K562 (cell line): ENCODE measurements around the gene NECAB2. TPM values are rescaled to one million over a fixed set of nuclear protein-coding genes. Genes with fewer than 3 reads are reported as not detected.

Experiments
- ATAC-seq: fragments of 200-7000 bp; cut with Tn5 transposase; 3 replicates; pipeline ENCODE4 v1.9.1; 2020; ENCODE audit warnings: moderate library complexity
- BruUV-seq: library from RNA; stranded (reverse); fragments of 400-500 nt; replicated peaks from 2 replicates; lab custom pipeline; 2021; lab: Mats Ljungman, UMichigan
- CTCF ChIA-PET: fragments of 300-600 bp; formaldehyde crosslinking; extraction: SDS; loops from one replicate; lab custom pipeline; 2021; ENCODE audit warnings: low intra/inter-chr PET ratio; lab: Yijun Ruan, JAX
- POLR2A ChIA-PET: fragments of 300-600, 350-650 bp; sonication (Branson Sonifier 250); formaldehyde crosslinking; extraction: SDS; loops from one replicate; lab custom pipeline; 2021; ENCODE audit warnings: antibody characterized with exemption, inconsistent platforms; lab: Yijun Ruan, JAX
- DNase-seq, 4 experiments: peaks; one replicate each; pipeline versions ENCODE4 v3.0.0 to v3.0.0-alpha.2; 2011 to 2018; ENCODE audit warnings: low spot score in 3 of 4, mixed read lengths in 3 of 4; ENCODE audit errors: extremely low read depth in 1 of 4
- FAIRE-seq: peaks from 2 replicates; lab custom pipeline; 2011; peaks lifted over from hg19 to GRCh38; lab: Jason Lieb, UNC
- H2AFZ ChIP-seq: 2 replicates; pipeline ENCODE4 v1.6.0; 2011; ENCODE audit warnings: low read depth, low read length, control low read depth, inconsistent platforms
- H3K27ac ChIP-seq: fragments of 200-600 bp; 3 replicates; pipeline ENCODE4 v1.8.0; 2011; ENCODE audit warnings: low read depth, mild to moderate bottlenecking, control low read depth, inconsistent platforms, low read length, moderate library complexity, mixed read lengths; ENCODE audit errors: extremely low read depth
- H3K27me3 ChIP-seq, 2 experiments: fragments of 300-600 bp in 1 of 2; 2 replicates in 1 of 2; 3 replicates in 1 of 2; pipeline versions ENCODE4 v1.6.0 to v1.8.0; 2011; ENCODE audit warnings: inconsistent platforms in 2 of 2, low read length in 2 of 2, mild to moderate bottlenecking in 1 of 2, mixed read lengths in 1 of 2, moderate library complexity in 1 of 2; ENCODE audit not compliant: control insufficient read depth in 2 of 2, insufficient read depth in 2 of 2
- H3K36me3 ChIP-seq: fragments of 300-600 bp; 3 replicates; pipeline ENCODE4 v1.8.0; 2011; ENCODE audit warnings: mild to moderate bottlenecking, low read length, inconsistent platforms; ENCODE audit not compliant: control insufficient read depth, insufficient read depth
- H3K4me1 ChIP-seq, 2 experiments: fragments of 200-600 bp in 1 of 2; replicated peaks in 1 of 2; 2 replicates in 1 of 2; 3 replicates in 1 of 2; pipeline versions ENCODE4 v1.5.1 to v1.8.0; 2011; ENCODE audit warnings: inconsistent platforms in 2 of 2, low read length in 2 of 2, mild to moderate bottlenecking in 1 of 2, mixed read lengths in 1 of 2, moderate library complexity in 1 of 2; ENCODE audit not compliant: control insufficient read depth in 2 of 2, insufficient read depth in 2 of 2
- H3K4me2 ChIP-seq: 2 replicates; pipeline ENCODE4 v1.6.1; 2011; ENCODE audit warnings: low read length, control low read depth, inconsistent platforms, mixed read lengths; ENCODE audit not compliant: insufficient read depth
- H3K4me3 ChIP-seq: fragments of 200-600 bp; sonication (generic), shearing (Covaris generic); 2 replicates; pipeline ENCODE4 v1.5.1; 2016; ENCODE audit warnings: control low read depth, inconsistent platforms
- H3K79me2 ChIP-seq: fragments of 200-600 bp; 3 replicates; pipeline ENCODE4 v1.8.0; 2011; ENCODE audit warnings: low read length, inconsistent platforms; ENCODE audit not compliant: control insufficient read depth, insufficient read depth
- H3K9ac ChIP-seq, 2 experiments: 2 replicates each; pipeline versions ENCODE4 v1.6.0 to v1.6.1; 2011; ENCODE audit warnings: low read depth in 2 of 2, low read length in 2 of 2, control low read depth in 1 of 2, inconsistent platforms in 1 of 2, mild to moderate bottlenecking in 1 of 2, mixed read lengths in 1 of 2; ENCODE audit not compliant: insufficient read depth in 1 of 2
- H3K9me1 ChIP-seq: one replicate; pipeline ENCODE4 v1.6.0; 2011; ENCODE audit warnings: inconsistent platforms, mild to moderate bottlenecking, low read length, moderate library complexity; ENCODE audit not compliant: control insufficient read depth, insufficient read depth
- H3K9me3 ChIP-seq: replicated peaks from 2 replicates; pipeline ENCODE4 v1.5.1; 2011; ENCODE audit warnings: low read depth, low read length, inconsistent platforms; ENCODE audit not compliant: control insufficient read depth, insufficient read depth
- H4K20me1 ChIP-seq: replicated peaks from 2 replicates; pipeline ENCODE4 v1.6.1; 2011; ENCODE audit warnings: low read length, inconsistent platforms, mixed read lengths; ENCODE audit not compliant: control insufficient read depth, insufficient read depth
- ELF1 ChIP-seq: fragments of 200-800 bp; sonication (Bioruptor generic); IDR thresholded peaks from 2 replicates; pipeline ENCODE4 v1.6.1; 2016; ENCODE audit warnings: missing genetic modification characterization, missing compliant biosample characterization
- ETV6 ChIP-seq, 3 experiments: fragments of 150-350 bp in 1 of 3; sonication (generic) in 1 of 3; formaldehyde crosslinking in 1 of 3; IDR thresholded peaks; 2 replicates each; pipeline versions ENCODE4 v1.6.1 to v1.8.0; 2014 to 2022; ENCODE audit warnings: borderline replicate concordance in 2 of 3, low read depth in 2 of 3, antibody characterized with exemption in 1 of 3, low read length in 1 of 3, mild to moderate bottlenecking in 1 of 3, missing genetic modification reagents in 1 of 3
- HIVEP1 ChIP-seq: fragments of 250-450 bp; sonication (Bioruptor Pico); IDR thresholded peaks from 2 replicates; pipeline ENCODE4 v1.4.0; 2020; ENCODE audit warnings: mild to moderate bottlenecking
- JUNB ChIP-seq: fragments of 450-650 bp; formaldehyde crosslinking; conservative IDR thresholded peaks from 2 replicates; pipeline ENCODE4 v1.4.0; 2020; ENCODE audit warnings: mild to moderate bottlenecking
- KDM4B ChIP-seq, 2 experiments: fragments of 450-650 bp in 1 of 2; sonication (generic) in 1 of 2; IDR thresholded peaks; 2 replicates each; pipeline ENCODE4 v1.6.1; 2016 to 2017; ENCODE audit warnings: borderline replicate concordance in 2 of 2, antibody characterized with exemption in 1 of 2, low read depth in 1 of 2, mild to moderate bottlenecking in 1 of 2
- MAFK ChIP-seq: IDR thresholded peaks from 2 replicates; pipeline ENCODE4 v1.6.1; 2011; ENCODE audit warnings: low read length, improper control_type of control experiment
- POLR2A ChIP-seq: fragments of 450-650 bp; conservative IDR thresholded peaks from 2 replicates; pipeline ENCODE4 v1.6.1; 2016
- TFAM ChIP-seq: fragments of 250-450 bp; sonication (Bioruptor Pico); conservative IDR thresholded peaks from 2 replicates; pipeline ENCODE4 v1.5.0; 2021; ENCODE audit warnings: mild to moderate bottlenecking, moderate library complexity
- ZC3H8 ChIP-seq: fragments of 450-650 bp; IDR thresholded peaks from 2 replicates; pipeline ENCODE4 v1.6.1; 2017
- WGBS: fragments of 100-300 bp; shearing (Covaris generic); methylation state at CpG from one replicate; pipeline ENCODE4 v1.1.6; 2016; ENCODE audit warnings: low coverage, mixed read lengths; ENCODE audit not compliant: insufficient coverage; ENCODE audit errors: missing lambda C conversion rate; 5-methylcytosine and 5-hydroxymethylcytosine counted together
- in situ Hi-C: fragments of 300-500 bp; cut with MboI; formaldehyde crosslinking; loops from 4 replicates; pipeline ENCODE4 v1.15.0; 2018; ENCODE audit warnings: inconsistent platforms, mixed read lengths
- intact Hi-C: fragments of 100-400 bp; cut with micrococcal nuclease; formaldehyde crosslinking; loops from 2 replicates; pipeline ENCODE4 v1.14.2; 2022
- polyA plus RNA-seq, 8 experiments: library from polyadenylated mRNA; depleted of rRNA in 4 of 8; stranded (reverse) in 5 of 8; unstranded in 3 of 8; fragments of >200 nt; fragmentation: Nextera tagmentation in 2 of 8; fragmentation: Illumina TruSeq in 1 of 8; extraction: Ambion mirVana in 2 of 8; extraction: Trizol in 1 of 8; gene quantifications; 2 replicates each; pipeline versions ENCODE4 v1.2.1 to v1.2.3, GENCODE V29; 2011 to 2014; ENCODE audit warnings: inconsistent platforms in 1 of 8, missing spikeins in 1 of 8
- total RNA-seq, 7 experiments: library from RNA; depleted of rRNA in 6 of 7; stranded (reverse); fragments of >200 nt in 6 of 7; fragmentation: Illumina TruSeq in 2 of 7; extraction: Trizol in 2 of 7; gene quantifications; 2 replicates each; pipeline versions ENCODE4 v1.2.1 to v1.2.3, GENCODE V29; 2011 to 2021; ENCODE audit warnings: low replicate concordance in 1 of 7
- TF ChIP-seq, protein P1 (sequence below): sonication (generic); formaldehyde crosslinking; IDR thresholded peaks from 2 replicates; pipeline ENCODE4 v1.8.0; 2022; ENCODE audit warnings: mild to moderate bottlenecking, missing genetic modification reagents, borderline replicate concordance
- TF ChIP-seq, protein P2 (sequence below): fragments of 250-450 bp; sonication (Bioruptor Pico); IDR thresholded peaks from 2 replicates; pipeline ENCODE4 v1.8.0; 2022; ENCODE audit warnings: moderate library complexity, mild to moderate bottlenecking, inconsistent platforms
- TF ChIP-seq, protein P3 (sequence below): sonication (generic); formaldehyde crosslinking; IDR thresholded peaks from 2 replicates; pipeline ENCODE4 v1.8.0; 2022; ENCODE audit warnings: mild to moderate bottlenecking, missing genetic modification reagents
- TF ChIP-seq, protein P4 (sequence below), 2 experiments: fragments of 450-650 bp; conservative IDR thresholded peaks; 2 replicates each; pipeline ENCODE4 v1.6.1; 2017; ENCODE audit warnings: mild to moderate bottlenecking in 2 of 2, moderate library complexity in 2 of 2

Gene NECAB2
- total and polyA plus RNA-seq, 9 of the 15 experiments (the other 6 are each of a cell fraction or from before 2014, with no cell fraction given) = 0.03 to 0.28 TPM; not detected in 7

GRCh38 chr16:84026606-84027005 is 58.6 kb downstream of the NECAB2 start (continued):
- TF ChIP-seq, protein P1, sequence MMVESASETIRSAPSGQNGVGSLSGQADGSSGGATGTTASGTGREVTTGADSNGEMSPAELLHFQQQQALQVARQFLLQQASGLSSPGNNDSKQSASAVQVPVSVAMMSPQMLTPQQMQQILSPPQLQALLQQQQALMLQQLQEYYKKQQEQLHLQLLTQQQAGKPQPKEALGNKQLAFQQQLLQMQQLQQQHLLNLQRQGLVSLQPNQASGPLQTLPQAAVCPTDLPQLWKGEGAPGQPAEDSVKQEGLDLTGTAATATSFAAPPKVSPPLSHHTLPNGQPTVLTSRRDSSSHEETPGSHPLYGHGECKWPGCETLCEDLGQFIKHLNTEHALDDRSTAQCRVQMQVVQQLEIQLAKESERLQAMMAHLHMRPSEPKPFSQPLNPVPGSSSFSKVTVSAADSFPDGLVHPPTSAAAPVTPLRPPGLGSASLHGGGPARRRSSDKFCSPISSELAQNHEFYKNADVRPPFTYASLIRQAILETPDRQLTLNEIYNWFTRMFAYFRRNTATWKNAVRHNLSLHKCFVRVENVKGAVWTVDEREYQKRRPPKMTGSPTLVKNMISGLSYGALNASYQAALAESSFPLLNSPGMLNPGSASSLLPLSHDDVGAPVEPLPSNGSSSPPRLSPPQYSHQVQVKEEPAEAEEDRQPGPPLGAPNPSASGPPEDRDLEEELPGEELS (CRISPR knock-in tag) = no peak
- TF ChIP-seq, protein P2, sequence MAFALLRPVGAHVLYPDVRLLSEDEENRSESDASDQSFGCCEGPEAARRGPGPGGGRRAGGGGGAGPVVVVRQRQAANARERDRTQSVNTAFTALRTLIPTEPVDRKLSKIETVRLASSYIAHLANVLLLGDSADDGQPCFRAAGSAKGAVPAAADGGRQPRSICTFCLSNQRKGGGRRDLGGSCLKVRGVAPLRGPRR (CRISPR knock-in tag) = no peak

- intact Hi-C loops = no loop called here
- no TSS peak for BruUV-seq
- POLR2A ChIA-PET = interaction anchor here (0.8 to 1.7 kb wide), 4 partner anchors 10 to 17 kb away, joined by 3 to 9 read pairs (median 4); no protein-coding TSS in a partner anchor
- no peak overlapping the region for H3K9ac ChIP-seq
- TF ChIP-seq ELF1 (no peak), JUNB (CRISPR knock-in tag) (no peak), TFAM (no peak), ZC3H8 (no peak), KDM4B (IDR thresholded peaks at IDR 0.05; ENCODE audit: borderline replicate concordance in 2 of 2, low read depth in 1 of 2) (no peak), MAFK (no peak), ETV6 (IDR thresholded peaks at IDR 0.05; ENCODE audit: borderline replicate concordance in 1 of 2, low read depth in 2 of 2, low read length in 1 of 2) (no peak), ETV6 (CRISPR knock-in tag; IDR thresholded peaks at IDR 0.05; ENCODE audit: borderline replicate concordance) (no peak), HIVEP1 (CRISPR knock-in tag) (no peak), POLR2A (no peak)
- TF ChIP-seq, protein P3, sequence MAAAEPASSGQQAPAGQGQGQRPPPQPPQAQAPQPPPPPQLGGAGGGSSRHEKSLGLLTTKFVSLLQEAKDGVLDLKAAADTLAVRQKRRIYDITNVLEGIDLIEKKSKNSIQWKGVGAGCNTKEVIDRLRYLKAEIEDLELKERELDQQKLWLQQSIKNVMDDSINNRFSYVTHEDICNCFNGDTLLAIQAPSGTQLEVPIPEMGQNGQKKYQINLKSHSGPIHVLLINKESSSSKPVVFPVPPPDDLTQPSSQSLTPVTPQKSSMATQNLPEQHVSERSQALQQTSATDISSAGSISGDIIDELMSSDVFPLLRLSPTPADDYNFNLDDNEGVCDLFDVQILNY (CRISPR knock-in tag) = no peak
- TF ChIP-seq, protein P4, sequence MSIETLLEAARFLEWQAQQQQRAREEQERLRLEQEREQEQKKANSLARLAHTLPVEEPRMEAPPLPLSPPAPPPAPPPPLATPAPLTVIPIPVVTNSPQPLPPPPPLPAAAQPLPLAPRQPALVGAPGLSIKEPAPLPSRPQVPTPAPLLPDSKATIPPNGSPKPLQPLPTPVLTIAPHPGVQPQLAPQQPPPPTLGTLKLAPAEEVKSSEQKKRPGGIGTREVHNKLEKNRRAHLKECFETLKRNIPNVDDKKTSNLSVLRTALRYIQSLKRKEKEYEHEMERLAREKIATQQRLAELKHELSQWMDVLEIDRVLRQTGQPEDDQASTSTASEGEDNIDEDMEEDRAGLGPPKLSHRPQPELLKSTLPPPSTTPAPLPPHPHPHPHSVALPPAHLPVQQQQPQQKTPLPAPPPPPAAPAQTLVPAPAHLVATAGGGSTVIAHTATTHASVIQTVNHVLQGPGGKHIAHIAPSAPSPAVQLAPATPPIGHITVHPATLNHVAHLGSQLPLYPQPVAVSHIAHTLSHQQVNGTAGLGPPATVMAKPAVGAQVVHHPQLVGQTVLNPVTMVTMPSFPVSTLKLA (conservative IDR thresholded peaks at IDR 0.05) = no peak
- ATAC-seq = no peak
- no peak for FAIRE-seq
- CTCF ChIA-PET = interaction anchor here (1.0 kb wide), 1 partner anchor 60 kb away, joined by 3 read pairs; no protein-coding TSS in a partner anchor
- H4K20me1 ChIP-seq = 0 out of 2 replicates have a peak, but pooled peaks cover 12% of the 10 kb centered on the region
- H3K4me2 ChIP-seq = no peak overlapping the region
- H3K79me2 ChIP-seq = no peaks in the 10 kb centered on the region
- no peak overlapping the region for H3K27ac ChIP-seq
- no peak overlapping the region for H3K4me3 ChIP-seq
- H3K36me3 ChIP-seq = no peaks in the 10 kb centered on the region
- H3K9me3 ChIP-seq = no peaks in the 10 kb centered on the region
- 0 out of 5 replicates have a peak, but pooled peaks cover 0 to 4% of the 10 kb centered on the region in 2 experiments for H3K4me1 ChIP-seq
- peaks cover 3% of the 10 kb centered on the region for H3K9me1 ChIP-seq
- in situ Hi-C loops = no loop called here
- DNase-seq = no peak
- WGBS = 8% methylated on average over 15 of the region's 15 CpGs
- H2AFZ ChIP-seq = no peak overlapping the region
- peaks cover 82 to 98% of the 10 kb centered on the region in 2 experiments for H3K27me3 ChIP-seq
Observed at GRCh38 chr16:84027625-84028024, 59.6 kb downstream of the NECAB2 start.
